Mammary epithelial cell (primary cell): ENCODE measurements around the gene ABCD1.
"Not testable (repeated sequence)": the region's sequence is repeated elsewhere in the genome, so short reads cannot be mapped to it uniquely, and the experiment has no call there.

Experiments
- EZH2 ChIP-seq: IDR thresholded peaks from 2 replicates; pipeline ENCODE4 v1.6.1; 2012; ENCODE audit warnings: low read length, inconsistent platforms, borderline replicate concordance
- TF ChIP-seq, protein P1 (sequence below), 2 donors: IDR thresholded peaks in 1 of 2; conservative IDR thresholded peaks in 1 of 2; 2 replicates each; pipeline ENCODE4 v1.5.1; 2011 to 2012; ENCODE audit warnings: inconsistent platforms in 2 of 2, low read length in 2 of 2, mild to moderate bottlenecking in 2 of 2, control low read depth in 1 of 2, low read depth in 1 of 2; ENCODE audit not compliant: insufficient read depth in 1 of 2; ENCODE audit errors: extremely low read depth in 1 of 2

GRCh38 chrX:153699210-153699783, 25.4 kb upstream of the ABCD1 start:
- TF ChIP-seq, protein P1, sequence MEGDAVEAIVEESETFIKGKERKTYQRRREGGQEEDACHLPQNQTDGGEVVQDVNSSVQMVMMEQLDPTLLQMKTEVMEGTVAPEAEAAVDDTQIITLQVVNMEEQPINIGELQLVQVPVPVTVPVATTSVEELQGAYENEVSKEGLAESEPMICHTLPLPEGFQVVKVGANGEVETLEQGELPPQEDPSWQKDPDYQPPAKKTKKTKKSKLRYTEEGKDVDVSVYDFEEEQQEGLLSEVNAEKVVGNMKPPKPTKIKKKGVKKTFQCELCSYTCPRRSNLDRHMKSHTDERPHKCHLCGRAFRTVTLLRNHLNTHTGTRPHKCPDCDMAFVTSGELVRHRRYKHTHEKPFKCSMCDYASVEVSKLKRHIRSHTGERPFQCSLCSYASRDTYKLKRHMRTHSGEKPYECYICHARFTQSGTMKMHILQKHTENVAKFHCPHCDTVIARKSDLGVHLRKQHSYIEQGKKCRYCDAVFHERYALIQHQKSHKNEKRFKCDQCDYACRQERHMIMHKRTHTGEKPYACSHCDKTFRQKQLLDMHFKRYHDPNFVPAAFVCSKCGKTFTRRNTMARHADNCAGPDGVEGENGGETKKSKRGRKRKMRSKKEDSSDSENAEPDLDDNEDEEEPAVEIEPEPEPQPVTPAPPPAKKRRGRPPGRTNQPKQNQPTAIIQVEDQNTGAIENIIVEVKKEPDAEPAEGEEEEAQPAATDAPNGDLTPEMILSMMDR (conservative IDR thresholded peaks at IDR 0.05 in 1 of 2, IDR thresholded peaks at IDR 0.05 in 1 of 2; ENCODE audit: extremely low read depth in 1 of 2, insufficient read depth in 1 of 2, low read depth in 1 of 2, low read length in 2 of 2), result not testable (repeated sequence)
- not testable (repeated sequence) for TF ChIP-seq EZH2
